DND-41 (cell line): ENCODE data around the gene ARHGEF3.

Experiments
- ATAC-seq: fragments of 200-7000 bp; cut with Tn5 transposase; 3 replicates; pipeline ENCODE4 v1.9.1; 2021; ENCODE audit warnings: low read depth; ENCODE audit not compliant: insufficient read depth
- DNase-seq: peaks from one replicate; pipeline ENCODE4 v3.0.0-alpha.2; 2020
- H2AFZ ChIP-seq: 2 replicates; pipeline ENCODE4 v1.6.0; 2012; ENCODE audit warnings: low read depth, low read length
- H3K27ac ChIP-seq: 2 replicates; pipeline ENCODE4 v1.5.1; 2012; ENCODE audit warnings: low read length, inconsistent platforms
- H3K27me3 ChIP-seq: fragments of 200-600 bp; sonication (generic); 2 replicates; pipeline ENCODE4 v1.6.0; 2012; ENCODE audit warnings: low read length, mild to moderate bottlenecking, inconsistent platforms; ENCODE audit not compliant: insufficient read depth, poor library complexity
- H3K36me3 ChIP-seq: 2 replicates; pipeline ENCODE4 v1.5.1; 2012; ENCODE audit warnings: low read length, inconsistent platforms; ENCODE audit not compliant: insufficient read depth
- H3K4me1 ChIP-seq: 2 replicates; pipeline ENCODE4 v1.5.1; 2012; ENCODE audit warnings: mild to moderate bottlenecking, low read length; ENCODE audit not compliant: insufficient read depth
- H3K4me2 ChIP-seq: 2 replicates; pipeline ENCODE4 v1.6.0; 2012; ENCODE audit warnings: mild to moderate bottlenecking, moderate library complexity, low read length, inconsistent platforms; ENCODE audit not compliant: insufficient read depth
- H3K4me3 ChIP-seq, 2 experiments: fragments of 200-600 bp in 1 of 2; shearing (Covaris generic) in 1 of 2; 2 replicates each; pipeline ENCODE4 v1.5.1; 2012 to 2016; ENCODE audit warnings: inconsistent platforms in 2 of 2, low read length in 2 of 2, mild to moderate bottlenecking in 2 of 2, low read depth in 1 of 2, moderate library complexity in 1 of 2
- H3K79me2 ChIP-seq: 2 replicates; pipeline ENCODE4 v1.6.0; 2012; ENCODE audit warnings: low read length, inconsistent platforms; ENCODE audit not compliant: insufficient read depth
- H3K9ac ChIP-seq: 2 replicates; pipeline ENCODE4 v1.6.0; 2012; ENCODE audit warnings: low read depth, mild to moderate bottlenecking, inconsistent platforms, low read length, moderate library complexity
- H3K9me3 ChIP-seq: 2 replicates; pipeline ENCODE4 v1.5.1; 2012; ENCODE audit warnings: low read length, moderate library complexity, mild to moderate bottlenecking, inconsistent platforms; ENCODE audit not compliant: insufficient read depth, severe bottlenecking
- H4K20me1 ChIP-seq: 2 replicates; pipeline ENCODE4 v1.6.0; 2012; ENCODE audit warnings: low read length; ENCODE audit not compliant: insufficient read depth
- EZH2 ChIP-seq: IDR thresholded peaks from 3 replicates; pipeline ENCODE4 v1.6.1; 2012; ENCODE audit warnings: borderline replicate concordance, low read depth, mild to moderate bottlenecking, moderate library complexity, low read length, inconsistent platforms; ENCODE audit not compliant: severe bottlenecking
- TF ChIP-seq, protein P1 (sequence below): IDR thresholded peaks from 2 replicates; pipeline ENCODE4 v1.5.1; 2012; ENCODE audit warnings: borderline replicate concordance, low read length, moderate library complexity, mild to moderate bottlenecking; ENCODE audit not compliant: poor library complexity, severe bottlenecking; ENCODE audit errors: extremely low read depth

Gene ARHGEF3

DNA sequence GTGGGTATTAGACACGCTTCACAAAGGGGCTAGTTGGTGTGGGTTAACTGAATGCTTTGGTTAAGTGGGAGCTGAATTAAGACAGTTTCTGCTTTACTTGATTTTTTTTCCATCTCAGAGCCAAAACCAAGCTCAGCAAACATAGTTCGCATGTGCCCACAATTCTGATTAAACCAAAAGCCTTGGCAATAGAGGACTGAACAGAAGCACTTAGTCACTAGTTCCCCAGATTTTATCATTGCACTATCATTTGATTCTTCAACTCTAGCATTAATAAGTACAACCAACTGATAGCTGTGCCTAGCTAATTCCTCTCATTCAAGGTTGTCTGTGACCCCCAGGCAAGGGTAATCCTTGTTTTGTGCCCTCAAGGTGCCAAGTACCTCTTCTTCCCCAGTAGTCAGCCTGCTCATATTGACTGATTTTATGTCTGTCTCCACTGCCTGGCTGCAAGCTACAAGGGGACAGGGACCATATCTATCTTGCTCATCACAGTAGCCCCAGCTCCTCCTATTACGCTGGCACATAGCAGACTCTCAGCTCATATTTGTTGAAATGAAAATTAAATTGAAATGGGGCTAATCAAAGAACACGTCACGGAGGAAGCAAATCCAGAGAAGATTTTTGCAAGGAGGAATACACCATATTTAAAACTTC, 9.9 kb upstream of the ARHGEF3 start:
- Histone ChIP-seq H3K9me3 (no peaks in the 10 kb centered on the region), H3K27me3 (no peaks in the 10 kb centered on the region), H3K27ac (peak overlapping the region; percentile 78), H3K36me3 (no peaks in the 10 kb centered on the region), H3K9ac (peak overlapping the region; percentile 51; the same call in 1 of the 2 replicates), H3K4me3 (no peak overlapping the region), H4K20me1 (no peaks in the 10 kb centered on the region), H3K4me1 (peaks cover 51% of the 10 kb centered on the region), H3K4me2 (peak overlapping the region; percentile 50; the same call in 1 of the 2 replicates), H2AFZ (no peak overlapping the region), H3K79me2 (peaks cover 50% of the 10 kb centered on the region)
- DNase-seq (no peak), ATAC-seq (peak; percentile 33; the same call in 1 of the 3 replicates)
- TF ChIP-seq, protein P1, sequence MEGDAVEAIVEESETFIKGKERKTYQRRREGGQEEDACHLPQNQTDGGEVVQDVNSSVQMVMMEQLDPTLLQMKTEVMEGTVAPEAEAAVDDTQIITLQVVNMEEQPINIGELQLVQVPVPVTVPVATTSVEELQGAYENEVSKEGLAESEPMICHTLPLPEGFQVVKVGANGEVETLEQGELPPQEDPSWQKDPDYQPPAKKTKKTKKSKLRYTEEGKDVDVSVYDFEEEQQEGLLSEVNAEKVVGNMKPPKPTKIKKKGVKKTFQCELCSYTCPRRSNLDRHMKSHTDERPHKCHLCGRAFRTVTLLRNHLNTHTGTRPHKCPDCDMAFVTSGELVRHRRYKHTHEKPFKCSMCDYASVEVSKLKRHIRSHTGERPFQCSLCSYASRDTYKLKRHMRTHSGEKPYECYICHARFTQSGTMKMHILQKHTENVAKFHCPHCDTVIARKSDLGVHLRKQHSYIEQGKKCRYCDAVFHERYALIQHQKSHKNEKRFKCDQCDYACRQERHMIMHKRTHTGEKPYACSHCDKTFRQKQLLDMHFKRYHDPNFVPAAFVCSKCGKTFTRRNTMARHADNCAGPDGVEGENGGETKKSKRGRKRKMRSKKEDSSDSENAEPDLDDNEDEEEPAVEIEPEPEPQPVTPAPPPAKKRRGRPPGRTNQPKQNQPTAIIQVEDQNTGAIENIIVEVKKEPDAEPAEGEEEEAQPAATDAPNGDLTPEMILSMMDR, result no peak
- TF ChIP-seq EZH2, result no peak

DNA sequence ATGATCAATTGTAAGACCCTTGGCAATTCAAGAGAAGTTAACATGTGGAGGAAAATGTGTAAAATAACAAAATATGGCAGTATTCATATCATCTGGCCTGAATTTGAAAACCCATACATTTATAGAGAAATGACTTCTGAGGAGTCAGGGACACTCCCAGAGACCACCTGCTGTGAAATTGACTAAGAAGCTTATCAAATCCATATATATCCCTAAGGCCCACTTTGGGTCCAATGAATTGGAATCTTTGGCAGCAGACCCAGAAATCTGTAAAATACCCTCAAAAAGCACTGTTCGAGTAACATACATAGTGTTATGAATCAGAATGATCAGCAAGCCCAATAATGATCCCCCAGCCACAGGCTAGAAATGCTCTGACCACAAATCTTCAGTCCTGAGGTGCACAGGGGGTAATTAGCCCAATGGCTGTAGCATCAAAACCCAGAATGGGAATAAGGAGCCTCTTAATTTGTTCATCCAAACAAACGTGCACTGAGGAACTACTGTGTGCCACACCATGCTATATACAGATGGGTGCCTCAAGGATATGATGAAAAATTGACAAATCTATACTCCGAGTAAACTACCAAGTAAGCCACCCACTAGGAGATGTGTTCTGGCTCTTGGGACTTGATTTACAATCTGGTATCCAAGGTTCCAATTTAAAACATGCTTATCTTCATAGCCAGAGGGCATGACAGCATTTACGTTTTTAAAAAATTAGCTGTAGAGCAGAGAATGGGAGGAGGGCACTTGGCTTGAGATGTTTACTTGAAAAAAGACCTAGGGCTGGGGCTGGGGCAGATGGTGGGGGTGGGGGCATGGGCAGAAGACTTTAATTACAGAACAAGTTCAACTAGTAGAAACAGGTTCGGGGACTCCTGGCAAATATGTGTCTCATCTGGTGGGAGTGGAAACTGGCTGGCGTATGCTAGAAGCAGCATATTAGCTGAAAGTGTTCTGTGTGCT, 9.1 kb upstream of the ARHGEF3 start:
- H2AFZ ChIP-seq, result no peak overlapping the region
- H3K36me3 ChIP-seq, result no peaks in the 10 kb centered on the region
- ATAC-seq (peak; percentile 9; the same call in 1 of the 3 replicates), DNase-seq (no peak)
- peaks cover 42% of the 10 kb centered on the region for H3K79me2 ChIP-seq
- H3K9me3 ChIP-seq, result no peaks in the 10 kb centered on the region
- H3K4me1 ChIP-seq, result peaks cover 47% of the 10 kb centered on the region
- no peaks in the 10 kb centered on the region for H4K20me1 ChIP-seq
- no peak overlapping the region for H3K9ac ChIP-seq
- no peaks in the 10 kb centered on the region for H3K27me3 ChIP-seq
- H3K27ac ChIP-seq, result peak overlapping the region; percentile 78
- TF ChIP-seq, protein P1, result no peak
- TF ChIP-seq EZH2, result no peak
- no peak overlapping the region for H3K4me3 ChIP-seq
- H3K4me2 ChIP-seq, result no peak overlapping the region

DNA sequence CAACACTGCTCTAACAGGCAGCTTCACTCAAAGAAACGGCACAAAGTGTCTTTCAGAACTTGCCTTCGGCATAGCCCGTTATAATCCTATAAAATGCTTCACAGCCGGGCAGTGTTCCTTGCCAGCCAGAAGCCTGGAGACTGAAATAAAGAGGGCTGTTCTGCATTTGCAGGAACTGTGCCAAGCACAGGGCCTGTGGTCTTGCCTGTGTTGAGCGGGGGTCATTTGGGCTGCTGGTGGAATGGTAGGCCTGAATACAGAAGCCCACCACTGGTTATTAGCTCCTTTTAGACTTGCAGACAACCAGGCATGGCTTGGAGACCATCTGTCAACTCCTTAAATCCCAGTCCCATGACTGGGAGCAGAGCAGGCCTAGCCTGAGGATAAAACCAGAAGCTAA, 4.7 kb upstream of the ARHGEF3 start:
- H3K4me3 ChIP-seq, result no peak overlapping the region
- no peak overlapping the region for H2AFZ ChIP-seq
- no peak overlapping the region for H3K4me2 ChIP-seq
- H3K4me1 ChIP-seq, result peaks cover 22% of the 10 kb centered on the region
- ATAC-seq (no peak), DNase-seq (no peak)
- no peaks in the 10 kb centered on the region for H3K27me3 ChIP-seq
- H3K36me3 ChIP-seq, result no peaks in the 10 kb centered on the region; the same call in 1 of the 2 replicates
- TF ChIP-seq, protein P1, result no peak
- TF ChIP-seq EZH2, result no peak
- peaks cover 35% of the 10 kb centered on the region for H3K79me2 ChIP-seq
- H4K20me1 ChIP-seq, result peaks cover 3% of the 10 kb centered on the region
- no peak overlapping the region for H3K9ac ChIP-seq
- H3K9me3 ChIP-seq, result no peaks in the 10 kb centered on the region
- H3K27ac ChIP-seq, result no peak overlapping the region
